GM12878 (cell line): ENCODE measurements around the gene SRMS.

Experiments
- ATF2 ChIP-seq: IDR thresholded peaks from 2 replicates; pipeline ENCODE4 v1.6.1; 2012; ENCODE audit warnings: low read length, inconsistent platforms
- CHD4 ChIP-seq: fragments of 200-600 bp; sonication (generic); IDR thresholded peaks from 2 replicates; pipeline ENCODE4 v1.6.1; 2016; ENCODE audit warnings: mild to moderate bottlenecking
- CTCF ChIP-seq, 3 experiments: IDR thresholded peaks in 2 of 3; conservative IDR thresholded peaks in 1 of 3; 2 replicates each; pipeline ENCODE4 v1.5.1; 2011; ENCODE audit warnings: low read depth in 3 of 3, low read length in 3 of 3, mild to moderate bottlenecking in 3 of 3, control low read depth in 2 of 3, moderate library complexity in 2 of 3, inconsistent platforms in 1 of 3, mixed read lengths in 1 of 3; ENCODE audit not compliant: control insufficient read depth in 2 of 3, insufficient read depth in 1 of 3; ENCODE audit errors: extremely low read depth in 1 of 3
- ELK1 ChIP-seq: IDR thresholded peaks from 2 replicates; pipeline ENCODE4 v1.6.1; 2012; ENCODE audit warnings: low read depth, low read length, improper control_type of control experiment
- HCFC1 ChIP-seq: fragments of 150-350 bp; IDR thresholded peaks from 2 replicates; pipeline ENCODE4 v1.6.1; 2014; ENCODE audit warnings: low read length
- NFYB ChIP-seq: IDR thresholded peaks from 2 replicates; pipeline ENCODE4 v1.6.1; 2011; ENCODE audit warnings: low read depth, mild to moderate bottlenecking, low read length, improper control_type of control experiment, moderate library complexity; ENCODE audit not compliant: insufficient read depth
- POLR2A ChIP-seq: IDR thresholded peaks from 2 replicates; pipeline ENCODE4 v1.6.1; 2011; ENCODE audit warnings: low read depth, mild to moderate bottlenecking, low read length
- POLR2AphosphoS5 ChIP-seq: IDR thresholded peaks from 2 replicates; pipeline ENCODE4 v1.6.1; 2011; ENCODE audit warnings: mild to moderate bottlenecking, low read length, inconsistent platforms
- RFX5 ChIP-seq: IDR thresholded peaks from 2 replicates; pipeline ENCODE4 v1.6.1; 2011; ENCODE audit warnings: low read depth, low read length, improper control_type of control experiment
- SIN3A ChIP-seq: IDR thresholded peaks from 2 replicates; pipeline ENCODE4 v1.6.1; 2012; ENCODE audit warnings: low read depth, low read length, improper control_type of control experiment
- SMC3 ChIP-seq: IDR thresholded peaks from 2 replicates; pipeline ENCODE4 v1.6.1; 2011; ENCODE audit warnings: low read length, improper control_type of control experiment, borderline replicate concordance
- STAT3 ChIP-seq: IDR thresholded peaks from 2 replicates; pipeline ENCODE4 v1.6.1; 2011; ENCODE audit warnings: low read depth, low read length, improper control_type of control experiment
- ZZZ3 ChIP-seq: IDR thresholded peaks from 2 replicates; pipeline ENCODE4 v1.6.1; 2011; ENCODE audit warnings: low read depth; ENCODE audit not compliant: control insufficient read depth, insufficient read length

- TF ChIP-seq SMC3 (no peak), CTCF (IDR thresholded peaks at IDR 0.05 in 2 of 3, conservative IDR thresholded peaks at IDR 0.05 in 1 of 3; ENCODE audit: control insufficient read depth in 2 of 3, extremely low read depth in 1 of 3, insufficient read depth in 1 of 3, low read depth in 3 of 3, low read length in 3 of 3) (no peak), STAT3 (no peak), ELK1 (no peak), ATF2 (no peak), POLR2AphosphoS5 (no peak), NFYB (no peak), SIN3A (no peak), CHD4 (no peak), HCFC1 (no peak), POLR2A (no peak), RFX5 (no peak), ZZZ3 (no peak)
These were observed 44.0 kb downstream of the SRMS start for GRCh38 chr20:63503524-63503923.
